HepG2 (cell line): Measurements from ENCODE around the gene CCDC154. TPM values are rescaled to one million over a fixed set of nuclear protein-coding genes. Genes with fewer than 3 reads are reported as not detected.

Source experiments
- CEBPB ChIP-seq: IDR thresholded peaks from 2 replicates; pipeline ENCODE4 v1.6.1; 2011; ENCODE audit warnings: low read depth, low read length, improper control_type of control experiment, borderline replicate concordance
- CEBPG ChIP-seq: IDR thresholded peaks from 2 replicates; pipeline ENCODE4 v1.6.1; 2016
- ETV6 ChIP-seq: sonication (generic); formaldehyde crosslinking; conservative IDR thresholded peaks from 2 replicates; pipeline ENCODE4 v1.4.0; 2020; ENCODE audit warnings: missing genetic modification reagents
- JDP2 ChIP-seq: sonication (generic); formaldehyde crosslinking; IDR thresholded peaks from 2 replicates; pipeline ENCODE4 v1.8.1; 2022; ENCODE audit warnings: missing genetic modification reagents, borderline replicate concordance
- KDM6A ChIP-seq: IDR thresholded peaks from 2 replicates; pipeline ENCODE4 v1.6.1; 2016; ENCODE audit warnings: low read depth
- MLXIP ChIP-seq: sonication (generic); formaldehyde crosslinking; IDR thresholded peaks from 2 replicates; pipeline ENCODE4 v1.9.0; 2021; ENCODE audit warnings: missing genetic modification reagents, borderline replicate concordance
- NPAS2 ChIP-seq: sonication (generic); formaldehyde crosslinking; IDR thresholded peaks from 2 replicates; pipeline ENCODE4 v1.8.0; 2022; ENCODE audit warnings: mild to moderate bottlenecking, missing genetic modification reagents, borderline replicate concordance
- NR2F1 ChIP-seq, 2 experiments: fragments of 450-650 bp in 1 of 2; formaldehyde crosslinking in 1 of 2; IDR thresholded peaks; 2 replicates each; pipeline versions ENCODE4 v1.5.0 to v1.6.1; 2016 to 2020; ENCODE audit warnings: mild to moderate bottlenecking in 1 of 2, missing compliant biosample characterization in 1 of 2, missing genetic modification reagents in 1 of 2, moderate library complexity in 1 of 2
- PTBP1 ChIP-seq: fragments of 200-400 bp; formaldehyde crosslinking; IDR thresholded peaks from 2 replicates; pipeline ENCODE4 v1.6.1; 2018; ENCODE audit warnings: low read length, low read depth; ENCODE audit not compliant: poor library complexity, severe bottlenecking
- RNF2 ChIP-seq: fragments of 450-650 bp; conservative IDR thresholded peaks from 2 replicates; pipeline ENCODE4 v1.6.1; 2016; ENCODE audit warnings: low read depth
- THAP11 ChIP-seq: IDR thresholded peaks from 2 replicates; pipeline ENCODE4 v1.6.1; 2016; ENCODE audit warnings: missing biosample characterization, missing genetic modification reagents
- U2AF2 ChIP-seq: fragments of 200-400 bp; formaldehyde crosslinking; IDR thresholded peaks from 2 replicates; pipeline ENCODE4 v1.6.1; 2017; ENCODE audit warnings: low read depth, mild to moderate bottlenecking, low read length
- USF2 ChIP-seq, 2 experiments: sonication (generic) in 1 of 2; formaldehyde crosslinking in 1 of 2; IDR thresholded peaks; 2 replicates each; pipeline versions ENCODE4 v1.5.1 to v1.6.1; 2011 to 2020; ENCODE audit warnings: borderline replicate concordance in 1 of 2, low read depth in 1 of 2, low read length in 1 of 2, mild to moderate bottlenecking in 1 of 2, missing genetic modification reagents in 1 of 2, moderate library complexity in 1 of 2
- ZNF484 ChIP-seq: sonication (generic); formaldehyde crosslinking; IDR thresholded peaks from 2 replicates; pipeline ENCODE4 v1.5.1; 2020; ENCODE audit warnings: mild to moderate bottlenecking, low read depth, missing genetic modification reagents, borderline replicate concordance
- ZNF543 ChIP-seq: sonication (generic); formaldehyde crosslinking; IDR thresholded peaks from 2 replicates; pipeline ENCODE4 v1.4.0; 2020; ENCODE audit warnings: mild to moderate bottlenecking, missing genetic modification reagents
- ZNF720 ChIP-seq: sonication (generic); formaldehyde crosslinking; IDR thresholded peaks from 2 replicates; pipeline ENCODE4 v1.4.0; 2020; ENCODE audit warnings: missing genetic modification reagents
- ZNF777 ChIP-seq: sonication (generic); formaldehyde crosslinking; IDR thresholded peaks from 2 replicates; pipeline ENCODE4 v1.4.0; 2020; ENCODE audit warnings: missing genetic modification reagents
- polyA plus RNA-seq, 8 experiments: library from polyadenylated mRNA; depleted of rRNA in 3 of 8; stranded (reverse) in 7 of 8; unstranded in 1 of 8; fragments of >200 nt; fragmentation: Illumina TruSeq in 4 of 8; extraction: Trizol in 4 of 8; gene quantifications; 2 replicates each; pipeline versions ENCODE4 v1.2.1 to v1.2.3, GENCODE V29; 2011 to 2016; ENCODE audit warnings: low read depth in 4 of 8, missing spikeins in 1 of 8, mixed read lengths in 1 of 8; ENCODE audit not compliant: insufficient read depth in 1 of 8
- total RNA-seq, 5 experiments: library from RNA; depleted of rRNA; stranded (reverse); fragments of >200 nt; fragmentation: Illumina TruSeq; extraction: Trizol; gene quantifications; 2 replicates each; pipeline ENCODE4 v1.2.3, GENCODE V29; 2016; ENCODE audit warnings: low read depth in 1 of 5
- TF ChIP-seq, protein P1 (sequence below): sonication (generic); formaldehyde crosslinking; conservative IDR thresholded peaks from 2 replicates; pipeline ENCODE4 v1.5.0; 2020; ENCODE audit warnings: missing genetic modification reagents
- TF ChIP-seq, protein P2 (sequence below): sonication (generic); formaldehyde crosslinking; IDR thresholded peaks from 2 replicates; pipeline ENCODE4 v1.5.1; 2020; ENCODE audit warnings: missing genetic modification reagents, mild to moderate bottlenecking, borderline replicate concordance

The CCDC154 gene
- total and polyA plus RNA-seq, 2 of the 13 experiments (the other 11 are each of a cell fraction or from before 2014, with no cell fraction given): 0.92 to 1.5 TPM

GRCh38 chr16:1474796-1475551 is 30.6 kb upstream of the CCDC154 start, which contains the start of gene CLCN7 (continued):
- TF ChIP-seq CEBPB (no peak), CEBPG (no peak), THAP11 (CRISPR knock-in tag) (peak; percentile 92), ZNF720 (CRISPR knock-in tag) (no peak), JDP2 (no peak; the same call in 1 of the 2 replicates), MLXIP (CRISPR knock-in tag) (peak; percentile 38; the same call in 1 of the 2 replicates), ZNF777 (CRISPR knock-in tag) (peak; percentile 57; the same call in 1 of the 2 replicates), ZNF543 (CRISPR knock-in tag) (peak; percentile 91; the same call in 1 of the 2 replicates), ETV6 (CRISPR knock-in tag) (peak; percentile 90; the same call in 1 of the 2 replicates), KDM6A (CRISPR knock-in tag) (0 out of 2 replicates have a peak, but pooled peaks have one; percentile 11), NR2F1 (CRISPR knock-in tag; IDR thresholded peaks at IDR 0.05) (no peak; a peak in 1 of 4 replicates), NPAS2 (CRISPR knock-in tag) (no peak), RNF2 (peak; percentile 98), U2AF2 (peak; percentile 69; the same call in 1 of the 2 replicates), USF2 (IDR thresholded peaks at IDR 0.05; ENCODE audit: low read depth, low read length) (peak; percentile 99), USF2 (CRISPR knock-in tag; IDR thresholded peaks at IDR 0.05; ENCODE audit: borderline replicate concordance) (peak; percentile 90; the same call in 1 of the 2 replicates), PTBP1 (no peak), ZNF484 (no peak; the same call in 1 of the 2 replicates)
- TF ChIP-seq, protein P1, sequence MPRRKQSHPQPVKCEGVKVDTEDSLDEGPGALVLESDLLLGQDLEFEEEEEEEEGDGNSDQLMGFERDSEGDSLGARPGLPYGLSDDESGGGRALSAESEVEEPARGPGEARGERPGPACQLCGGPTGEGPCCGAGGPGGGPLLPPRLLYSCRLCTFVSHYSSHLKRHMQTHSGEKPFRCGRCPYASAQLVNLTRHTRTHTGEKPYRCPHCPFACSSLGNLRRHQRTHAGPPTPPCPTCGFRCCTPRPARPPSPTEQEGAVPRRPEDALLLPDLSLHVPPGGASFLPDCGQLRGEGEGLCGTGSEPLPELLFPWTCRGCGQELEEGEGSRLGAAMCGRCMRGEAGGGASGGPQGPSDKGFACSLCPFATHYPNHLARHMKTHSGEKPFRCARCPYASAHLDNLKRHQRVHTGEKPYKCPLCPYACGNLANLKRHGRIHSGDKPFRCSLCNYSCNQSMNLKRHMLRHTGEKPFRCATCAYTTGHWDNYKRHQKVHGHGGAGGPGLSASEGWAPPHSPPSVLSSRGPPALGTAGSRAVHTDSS: no peak
- TF ChIP-seq, protein P2, sequence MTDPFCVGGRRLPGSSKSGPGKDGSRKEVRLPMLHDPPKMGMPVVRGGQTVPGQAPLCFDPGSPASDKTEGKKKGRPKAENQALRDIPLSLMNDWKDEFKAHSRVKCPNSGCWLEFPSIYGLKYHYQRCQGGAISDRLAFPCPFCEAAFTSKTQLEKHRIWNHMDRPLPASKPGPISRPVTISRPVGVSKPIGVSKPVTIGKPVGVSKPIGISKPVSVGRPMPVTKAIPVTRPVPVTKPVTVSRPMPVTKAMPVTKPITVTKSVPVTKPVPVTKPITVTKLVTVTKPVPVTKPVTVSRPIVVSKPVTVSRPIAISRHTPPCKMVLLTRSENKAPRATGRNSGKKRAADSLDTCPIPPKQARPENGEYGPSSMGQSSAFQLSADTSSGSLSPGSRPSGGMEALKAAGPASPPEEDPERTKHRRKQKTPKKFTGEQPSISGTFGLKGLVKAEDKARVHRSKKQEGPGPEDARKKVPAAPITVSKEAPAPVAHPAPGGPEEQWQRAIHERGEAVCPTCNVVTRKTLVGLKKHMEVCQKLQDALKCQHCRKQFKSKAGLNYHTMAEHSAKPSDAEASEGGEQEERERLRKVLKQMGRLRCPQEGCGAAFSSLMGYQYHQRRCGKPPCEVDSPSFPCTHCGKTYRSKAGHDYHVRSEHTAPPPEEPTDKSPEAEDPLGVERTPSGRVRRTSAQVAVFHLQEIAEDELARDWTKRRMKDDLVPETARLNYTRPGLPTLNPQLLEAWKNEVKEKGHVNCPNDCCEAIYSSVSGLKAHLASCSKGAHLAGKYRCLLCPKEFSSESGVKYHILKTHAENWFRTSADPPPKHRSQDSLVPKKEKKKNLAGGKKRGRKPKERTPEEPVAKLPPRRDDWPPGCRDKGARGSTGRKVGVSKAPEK (CRISPR knock-in tag): no peak
